ENCODE data around the gene RGL2.

DNA sequence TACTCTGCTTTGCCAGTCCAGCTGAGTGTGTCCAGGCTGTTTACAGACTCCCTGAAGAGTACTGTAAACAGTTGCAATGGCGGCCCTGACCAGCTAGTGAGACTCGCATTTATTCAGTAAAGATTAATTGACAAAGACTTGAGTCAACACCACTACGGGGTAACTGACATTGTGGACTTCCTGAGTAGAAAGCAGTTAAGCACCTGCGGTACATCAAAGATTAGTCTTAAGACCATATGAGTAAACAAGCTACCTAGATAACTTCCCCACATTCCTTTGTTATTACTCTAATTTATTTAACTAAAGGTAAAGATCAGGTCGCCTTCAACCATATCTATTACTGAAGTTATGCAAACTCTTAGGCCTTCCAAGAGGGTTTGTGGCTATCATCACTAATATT is 39.7 kb downstream of the RGL2 start:
- TF ChIP-seq EZH2 (IDR thresholded peaks at IDR 0.05; ENCODE audit: insufficient read depth, poor library complexity, severe bottlenecking) (no peak), EZH2phosphoT487 (IDR thresholded peaks at IDR 0.05; ENCODE audit: insufficient read depth, low read depth) (no peak)
